HG02970 (cell line): ENCODE measurements around the gene MANEAL.

Source experiments
- ATAC-seq: cut with Tn5 transposase; IDR thresholded peaks from one replicate; pipeline ENCODE4 v1.9.1; 2021; ENCODE audit warnings: mild to moderate bottlenecking, moderate library complexity, moderate number of reproducible peaks; ENCODE audit not compliant: unreplicated experiment, low FRiP score

The MANEAL gene

DNA sequence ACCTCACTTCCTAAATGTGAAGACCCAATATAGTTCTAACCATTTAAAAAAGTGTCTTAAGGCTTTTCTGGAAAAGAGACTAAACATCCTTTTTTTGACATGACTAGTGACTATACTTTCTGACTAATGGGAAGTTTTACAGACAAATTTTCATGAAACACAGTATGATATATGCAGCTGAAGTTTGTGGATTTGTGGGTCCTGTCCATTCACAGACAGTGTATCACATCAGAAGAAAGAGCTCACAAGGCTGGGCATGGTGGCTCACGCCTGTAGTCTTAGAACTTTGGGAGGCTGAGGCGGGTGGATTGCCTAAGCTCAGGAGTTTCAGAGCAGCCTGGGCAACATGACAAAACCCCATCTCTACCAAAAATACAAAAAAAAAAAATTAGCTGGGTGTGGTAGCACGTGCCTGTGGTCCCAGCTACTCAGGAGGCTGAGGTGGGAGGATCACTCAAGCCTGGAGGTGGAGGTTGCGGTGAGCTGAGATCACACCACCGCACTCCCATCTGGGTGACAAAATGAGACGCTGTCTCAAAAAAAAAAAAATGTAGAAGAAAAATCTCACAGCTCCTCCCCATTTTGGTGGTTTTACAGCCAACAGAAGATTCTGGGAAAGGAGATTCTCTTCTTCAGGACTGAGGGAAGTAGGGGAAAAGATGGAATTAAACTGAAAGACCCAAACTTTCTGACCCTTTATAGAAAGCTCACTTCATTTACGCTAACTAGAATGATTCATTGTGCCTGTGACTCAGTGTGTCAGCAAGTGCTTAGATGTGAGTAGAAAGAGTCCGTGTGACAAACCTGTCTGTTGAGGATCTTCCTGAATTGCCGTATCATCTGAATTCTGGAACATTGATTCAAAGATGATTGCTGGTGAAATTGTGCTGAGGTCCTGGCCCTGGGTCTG lies 29.5 kb downstream of the MANEAL start:
- ATAC-seq, result no peak

DNA sequence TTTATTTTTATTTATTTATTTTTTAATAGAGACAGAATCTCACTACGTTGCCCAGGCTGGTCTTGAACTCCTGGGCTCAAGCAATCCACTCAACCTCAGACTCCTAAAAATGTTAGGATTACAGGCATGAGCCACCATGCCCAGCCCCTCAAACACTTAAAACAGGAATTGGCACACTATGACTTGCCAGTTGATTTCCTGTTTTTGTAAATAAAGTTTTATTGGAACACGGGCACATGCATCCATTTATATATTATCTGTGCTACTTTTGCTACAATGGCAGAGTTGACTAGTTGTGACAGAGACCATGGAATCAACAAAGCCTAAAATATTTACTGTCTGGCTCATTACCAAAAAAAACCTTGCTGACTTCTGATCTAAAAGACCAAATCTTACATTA lies 30.4 kb downstream of the MANEAL start:
- ATAC-seq, result no peak

DNA sequence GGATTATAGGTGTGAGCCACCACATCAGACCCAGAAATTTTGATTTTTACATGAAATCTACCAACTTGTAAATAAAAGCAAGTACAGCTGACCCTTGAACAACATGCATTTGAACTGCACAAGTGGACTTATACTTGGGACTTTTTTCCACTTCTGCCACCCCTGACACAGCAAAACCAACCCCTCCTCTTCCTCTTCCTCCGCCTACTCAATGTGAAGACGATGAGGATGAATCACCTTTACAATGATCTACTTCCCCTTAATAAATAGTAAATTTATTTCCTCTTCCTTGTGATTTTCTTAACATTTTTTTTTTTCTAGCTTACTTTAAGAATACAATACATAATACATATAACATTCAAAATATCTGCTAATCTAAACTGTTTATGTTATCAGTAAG lies 31.9 kb downstream of the MANEAL start:
- ATAC-seq, result no peak

DNA sequence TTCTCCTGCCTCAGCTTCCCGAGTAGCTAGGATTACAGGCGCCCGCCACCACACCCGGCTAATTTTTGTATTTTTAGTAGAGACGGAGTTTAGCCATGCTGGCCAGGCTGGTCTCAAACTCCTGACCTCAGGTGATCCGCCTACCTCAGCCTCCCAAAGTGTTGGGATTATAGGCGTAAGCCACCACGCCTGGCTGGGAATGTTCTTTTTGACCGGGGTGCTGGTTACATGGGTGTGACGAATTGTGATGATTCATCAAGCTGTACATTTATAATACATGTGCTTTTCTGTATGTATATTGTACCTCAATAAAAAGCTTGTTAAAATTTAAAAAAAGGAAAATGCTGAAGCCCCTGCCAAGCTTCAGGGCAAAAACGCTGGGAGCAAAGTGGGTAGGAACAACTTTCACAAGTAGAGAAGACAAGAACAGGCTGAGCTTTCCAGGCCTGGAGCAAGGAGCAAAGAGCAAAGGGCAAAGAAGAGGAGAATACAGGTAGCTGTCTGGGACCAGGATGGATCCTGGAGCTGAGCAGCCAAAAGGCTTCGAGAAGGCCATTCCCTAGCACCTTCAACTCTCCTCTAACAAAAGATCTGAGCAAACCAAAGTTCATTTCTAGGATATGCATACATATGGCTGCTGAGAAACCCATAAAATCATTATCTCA lies 34.9 kb downstream of the MANEAL start:
- no peak for ATAC-seq

DNA sequence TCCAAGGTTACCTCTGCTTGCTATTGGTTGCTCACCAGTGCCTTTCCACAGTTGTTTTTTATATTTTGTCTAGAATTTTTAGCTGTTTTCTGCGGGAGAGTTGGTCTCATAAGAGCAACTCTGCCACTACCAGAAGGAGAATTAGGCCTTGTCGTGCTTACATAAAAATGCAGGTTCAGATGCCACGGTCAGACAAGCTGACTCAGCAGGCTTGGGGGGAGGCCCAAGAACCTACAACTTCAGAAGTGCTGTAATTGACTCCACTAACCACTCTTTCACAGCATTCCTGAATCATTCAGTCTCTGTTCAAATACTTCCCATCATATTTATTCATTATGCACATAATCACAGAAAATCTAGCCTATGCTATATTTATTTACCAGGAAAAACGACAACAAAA lies 37.5 kb downstream of the MANEAL start:
- no peak for ATAC-seq

DNA sequence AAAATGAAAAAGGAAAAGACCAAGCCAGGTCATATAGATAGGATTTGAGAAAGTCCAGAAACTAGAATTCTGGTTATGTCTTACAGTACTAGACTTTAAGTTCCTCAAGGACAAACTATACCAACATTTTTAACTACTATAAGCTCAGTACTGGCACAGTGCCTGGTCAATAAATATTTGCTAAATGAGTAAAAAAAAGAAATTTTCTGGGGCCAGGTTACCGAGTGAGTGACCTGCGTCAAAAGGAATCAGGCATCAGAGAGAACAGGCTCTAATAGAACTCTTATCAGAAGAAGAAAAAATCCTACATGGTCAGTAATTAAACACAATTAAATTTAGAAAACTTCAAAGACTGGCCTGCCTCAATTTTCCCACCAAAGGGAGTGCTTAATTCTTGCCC lies 38.2 kb downstream of the MANEAL start:
- ATAC-seq, result no peak

DNA sequence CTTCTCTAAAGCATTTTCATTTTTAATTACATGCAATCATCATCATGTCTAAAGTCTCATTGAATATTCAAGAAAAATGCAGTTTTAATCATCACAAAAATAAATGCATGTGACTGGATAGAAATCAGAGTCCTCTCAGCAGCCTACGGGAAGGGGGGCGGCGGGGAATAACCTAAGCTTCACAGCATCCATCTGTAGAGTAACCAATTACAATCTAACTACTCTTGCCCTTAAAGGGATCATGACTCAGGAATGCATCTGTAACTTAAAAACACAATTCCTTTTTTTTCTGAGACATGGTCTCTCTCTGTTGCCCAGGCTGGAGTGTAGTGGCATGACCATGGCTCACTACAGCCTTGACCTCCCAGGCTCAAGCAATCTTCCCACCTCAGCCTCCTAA lies 43.1 kb downstream of the MANEAL start:
- ATAC-seq, result no peak

DNA sequence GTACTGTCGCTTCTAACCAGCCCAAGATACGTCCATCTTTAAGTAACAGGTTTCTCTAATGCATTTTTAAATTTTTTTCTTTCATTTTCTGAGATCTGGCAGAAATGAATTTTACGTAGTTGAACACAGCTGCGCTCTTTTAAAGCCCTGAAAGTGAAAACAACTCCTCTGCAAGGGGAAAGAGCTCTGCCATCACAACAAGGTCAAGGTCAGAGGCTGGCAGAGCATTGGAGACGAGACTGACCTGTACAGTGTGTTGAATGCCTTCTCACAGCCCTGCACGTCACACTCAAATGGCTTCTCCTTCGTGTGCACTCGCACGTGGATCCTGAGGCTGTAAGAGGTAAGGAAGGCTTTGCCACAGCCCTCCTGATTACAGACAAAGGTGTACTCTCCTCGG lies 46.0 kb downstream of the MANEAL start:
- ATAC-seq, result no peak

DNA sequence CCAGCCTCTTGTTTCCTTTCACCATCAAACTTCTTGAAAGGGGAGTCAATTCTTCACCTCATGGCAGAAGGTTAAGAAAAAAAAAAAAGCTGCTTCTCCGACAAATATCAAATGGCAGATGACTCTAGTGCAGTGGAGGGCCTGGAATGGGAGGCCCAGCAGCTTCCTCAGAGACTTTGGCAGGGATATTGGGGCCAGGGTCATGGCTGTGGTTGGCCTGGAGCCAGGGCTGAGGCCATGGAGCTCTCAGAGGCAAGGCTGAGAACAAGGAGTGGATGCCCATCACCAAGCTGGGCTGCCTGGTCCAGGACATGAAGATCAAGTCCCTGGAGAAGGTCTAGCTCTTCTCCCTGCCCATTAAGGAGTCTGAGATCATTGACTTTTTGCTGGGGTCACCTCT lies 47.1 kb downstream of the MANEAL start:
- ATAC-seq, result no peak

DNA sequence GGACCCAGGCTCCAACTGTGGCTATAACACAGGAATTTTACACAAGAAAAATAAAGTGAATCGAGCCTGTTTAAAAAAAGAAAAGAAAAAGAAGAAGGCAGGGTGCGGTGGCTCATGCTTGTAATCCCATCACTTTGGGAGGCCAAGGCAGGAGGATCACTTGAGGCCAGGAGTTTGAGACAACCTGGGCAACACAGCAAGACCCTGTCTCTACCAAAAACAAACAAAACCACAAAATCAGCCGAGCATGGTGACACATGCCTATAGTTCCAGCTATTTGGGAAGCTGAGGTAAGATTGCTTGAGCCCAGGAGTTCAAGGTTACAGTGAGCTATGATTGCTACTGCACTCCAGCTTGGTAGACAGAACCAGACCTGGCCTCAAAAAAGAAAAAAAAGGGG lies 48.0 kb downstream of the MANEAL start:
- no peak for ATAC-seq

DNA sequence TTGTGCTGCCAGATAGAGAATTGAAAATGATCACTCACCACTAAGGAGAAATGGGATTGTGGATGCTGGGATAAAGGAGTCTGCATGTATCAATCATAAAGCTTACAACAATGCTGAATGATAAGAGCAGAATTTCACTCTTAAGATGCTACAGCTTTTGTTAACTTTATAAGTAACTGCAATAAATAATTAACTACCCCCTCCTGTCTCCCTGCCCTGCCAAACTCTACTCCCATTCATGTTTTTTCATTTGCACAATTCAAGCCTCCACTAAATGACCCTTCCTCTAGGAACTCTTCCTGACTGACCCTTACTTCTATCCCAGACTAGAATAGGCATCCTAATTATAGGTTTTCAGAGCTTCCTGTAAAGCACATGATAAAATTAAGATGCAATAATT lies 50.9 kb downstream of the MANEAL start:
- no peak for ATAC-seq

DNA sequence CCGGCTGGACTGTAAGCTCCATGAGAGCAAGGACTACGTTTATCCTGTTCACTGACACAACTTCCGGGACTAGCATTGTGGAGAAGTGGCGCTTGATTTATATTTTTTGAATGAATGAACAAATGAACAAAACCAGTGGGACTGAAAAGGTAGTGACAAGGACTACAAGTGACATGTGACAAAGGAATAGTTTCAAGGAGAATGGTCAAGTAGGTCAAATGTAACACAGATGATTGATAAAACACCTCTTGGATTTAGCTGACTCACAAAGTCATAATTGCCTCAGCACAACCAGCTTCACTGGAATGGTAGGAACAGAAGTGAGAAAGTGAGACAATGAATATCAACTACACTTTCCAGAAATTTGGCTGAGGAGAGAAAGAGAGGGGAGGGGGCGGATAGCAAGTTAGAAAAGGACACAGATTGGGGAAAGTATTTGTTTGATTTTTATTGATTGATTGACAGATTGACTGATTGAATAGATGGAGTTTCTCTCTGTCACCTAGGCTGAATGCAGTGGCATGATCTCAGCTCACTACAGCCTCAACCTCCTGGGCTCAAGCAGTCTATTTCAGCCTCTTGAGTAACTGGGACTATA lies 51.5 kb downstream of the MANEAL start:
- ATAC-seq, result no peak

DNA sequence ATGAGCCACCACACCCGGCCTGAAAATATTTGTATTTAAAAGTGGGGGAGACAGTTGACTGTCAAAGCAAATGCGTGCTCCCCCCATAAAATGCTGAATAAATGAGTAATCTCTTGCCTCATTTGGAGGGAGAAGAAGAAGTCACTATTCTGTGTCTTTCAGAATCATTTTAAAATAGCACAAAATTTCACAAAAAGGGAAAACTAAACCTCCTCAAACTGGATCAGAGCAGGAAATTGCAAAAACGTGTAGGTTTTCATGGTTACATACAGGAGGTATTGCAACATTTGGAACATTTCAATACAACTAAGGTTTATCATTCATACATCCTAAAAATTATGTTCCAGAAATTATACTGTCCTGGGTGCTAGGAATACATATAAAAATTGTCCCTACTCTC lies 52.1 kb downstream of the MANEAL start:
- ATAC-seq, result no peak

DNA sequence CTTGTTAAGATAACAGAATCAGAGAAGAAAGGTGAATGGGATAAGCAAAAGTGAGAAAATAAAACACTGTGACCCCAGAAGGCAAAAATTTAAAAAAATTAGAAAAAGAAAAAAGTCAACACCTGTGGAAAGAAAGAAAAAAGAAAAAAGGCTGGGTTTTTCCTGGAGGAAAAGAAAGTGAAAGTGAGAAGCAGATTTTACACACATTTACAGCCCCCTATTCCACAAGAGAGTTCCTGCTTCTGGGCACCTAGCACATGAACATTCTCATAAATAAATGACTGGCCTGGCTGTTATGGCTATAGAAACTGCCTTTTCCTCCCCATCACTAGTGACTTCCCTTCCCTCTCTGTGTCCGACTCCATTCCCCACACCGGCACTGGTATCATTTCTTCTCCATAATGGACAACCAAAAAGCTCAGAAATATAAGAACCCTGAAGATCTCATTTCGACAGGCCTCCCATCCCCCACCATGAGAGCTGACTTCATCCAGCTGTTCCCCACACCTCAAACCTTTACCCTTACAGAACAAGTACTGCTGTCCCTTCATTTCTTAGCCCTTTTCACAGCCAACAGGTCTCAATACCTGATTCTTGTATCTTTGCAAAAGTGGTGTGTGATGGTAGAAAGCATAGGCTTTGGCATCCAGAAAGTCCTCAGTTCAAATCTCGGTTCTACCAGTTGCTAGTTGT lies 53.1 kb downstream of the MANEAL start:
- no peak for ATAC-seq

DNA sequence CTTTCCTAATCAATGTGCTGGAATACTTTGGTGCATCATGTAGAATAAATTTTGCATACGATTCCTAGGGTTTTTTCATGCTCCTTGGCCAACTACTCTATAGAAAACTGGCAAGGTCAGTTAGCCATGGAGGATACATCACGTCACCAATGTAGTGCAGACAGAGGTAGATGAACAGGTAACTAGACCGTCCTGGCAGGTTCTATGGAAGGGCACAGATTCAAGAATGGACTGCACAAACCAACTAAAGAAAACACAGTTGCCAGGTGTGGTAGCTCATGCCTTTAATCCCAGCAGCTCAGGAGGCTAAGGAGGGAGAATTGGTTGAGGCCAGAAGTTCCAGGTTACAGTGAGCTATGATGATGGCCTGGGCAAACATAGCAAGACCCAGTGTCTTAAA lies 55.8 kb downstream of the MANEAL start:
- no peak for ATAC-seq

DNA sequence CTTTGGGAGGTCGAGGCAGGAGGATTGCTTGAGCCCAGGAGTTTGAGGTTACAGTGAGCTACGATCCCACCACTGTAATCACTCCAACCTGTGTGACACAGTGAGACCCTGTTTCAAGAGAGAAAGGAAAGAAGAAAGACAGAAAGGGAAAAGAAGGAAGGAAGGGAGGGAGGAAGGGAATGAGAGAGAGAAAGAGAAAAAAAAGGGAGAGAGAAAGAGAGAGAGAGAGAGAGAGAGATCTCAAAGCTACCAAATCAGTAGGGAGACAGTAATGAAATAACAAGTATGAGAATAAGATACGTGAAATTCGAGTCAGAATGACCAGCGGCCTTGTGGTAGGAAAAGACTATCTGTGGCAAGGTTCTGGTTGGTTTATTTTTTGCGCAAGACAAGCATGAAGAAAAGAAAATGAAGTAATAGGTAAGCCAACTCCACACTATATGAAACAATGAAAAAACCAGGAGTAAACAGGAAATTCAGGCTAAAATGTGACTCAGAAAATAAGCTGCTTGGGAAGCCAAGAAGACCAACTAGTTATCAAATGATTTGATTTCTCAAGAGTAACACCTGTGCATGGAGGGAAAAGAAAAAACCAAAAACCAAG lies 56.8 kb downstream of the MANEAL start:
- no peak for ATAC-seq
